Measurements from ENCODE around the gene ZSWIM1.
"Not testable (repeated sequence)": the region's sequence is repeated elsewhere in the genome, so short reads cannot be mapped to it uniquely, and the experiment has no call there.

The ZSWIM1 gene

GRCh38 chr20:45890077-45890984, 9.3 kb downstream of the ZSWIM1 start:
- DNase-seq, result no peak

- peak; percentile 68 to 89 (median 79) for DNase-seq
These were observed 10.3 kb downstream of the ZSWIM1 start, which contains the start of the genes CTSA and NEURL2 for GRCh38 chr20:45890985-45891983. CTSA (plus strand) TSS chr20:45891335; CDS start chr20:45891569, 234 bp downstream. NEURL2 (minus strand) TSS chr20:45891208; CDS start chr20:45890991, 217 bp downstream.

- DNase-seq, result no peak
These were observed 11.2 kb downstream of the ZSWIM1 start for GRCh38 chr20:45892049-45892825.

- DNase-seq, result peak in 2 of 5 experiments; percentile 46 to 63
These were observed 11.9 kb downstream of the ZSWIM1 start for GRCh38 chr20:45892828-45893500.

GRCh38 chr20:45893831-45894230, 12.8 kb downstream of the ZSWIM1 start:
- DNase-seq, result no peak

- no peak for DNase-seq
These were observed 13.8 kb downstream of the ZSWIM1 start for GRCh38 chr20:45894797-45895196.

GRCh38 chr20:45896641-45897161, 15.7 kb downstream of the ZSWIM1 start:
- no peak for DNase-seq

GRCh38 chr20:45897289-45897688, 16.3 kb downstream of the ZSWIM1 start:
- no peak for DNase-seq

GRCh38 chr20:45897692-45898091, 16.7 kb downstream of the ZSWIM1 start:
- DNase-seq, result no peak

GRCh38 chr20:45898285-45898684, 17.3 kb downstream of the ZSWIM1 start:
- DNase-seq, result no peak

- DNase-seq, result no peak
These were observed 18.2 kb downstream of the ZSWIM1 start for GRCh38 chr20:45899046-45899835.

- DNase-seq, result not testable (repeated sequence)
These were observed 20.3 kb downstream of the ZSWIM1 start for GRCh38 chr20:45901332-45901731.

- DNase-seq, result no peak
These were observed 21.2 kb downstream of the ZSWIM1 start for GRCh38 chr20:45902199-45902701.

- no peak for DNase-seq
These were observed 23.8 kb downstream of the ZSWIM1 start for GRCh38 chr20:45904583-45905504.

- DNase-seq, result no peak
These were observed 24.6 kb downstream of the ZSWIM1 start for GRCh38 chr20:45905505-45906079.

GRCh38 chr20:45907219-45907948, 26.4 kb downstream of the ZSWIM1 start:
- no peak for DNase-seq

GRCh38 chr20:45908084-45908483, 27.1 kb downstream of the ZSWIM1 start:
- no peak for DNase-seq

- DNase-seq, result no peak
These were observed 28.3 kb downstream of the ZSWIM1 start for GRCh38 chr20:45909336-45909808.

Data from T-helper 2 cell (primary cell).